BJ (cell line): ENCODE data around the gene GLCCI1. TPM values are rescaled to one million over a fixed set of nuclear protein-coding genes. Genes with fewer than 3 reads are reported as not detected.

Experiments used
- CTCF ChIA-PET: fragments of 350-600 bp; formaldehyde crosslinking; extraction: SDS; loops from one replicate; lab custom pipeline; 2021; ENCODE audit warnings: antibody characterized with exemption, inconsistent platforms; lab: Yijun Ruan, JAX
- POLR2A ChIA-PET: fragments of 300-600 bp; sonication (Branson Sonifier 250); formaldehyde crosslinking; extraction: SDS; loops from one replicate; lab custom pipeline; 2021; ENCODE audit warnings: antibody characterized with exemption; lab: Charles Lee
- DNase-seq: peaks from one replicate; pipeline ENCODE4 v3.0.0-alpha.2; 2011; ENCODE audit warnings: low read depth
- H3K27me3 ChIP-seq: 2 replicates; pipeline ENCODE4 v1.6.0; 2011; ENCODE audit warnings: low read length; ENCODE audit not compliant: control insufficient read depth, insufficient read depth
- H3K36me3 ChIP-seq: 2 replicates; pipeline ENCODE4 v1.5.1; 2011; ENCODE audit warnings: low read length; ENCODE audit not compliant: control insufficient read depth, insufficient read depth
- H3K4me3 ChIP-seq: 2 replicates; pipeline ENCODE4 v1.5.1; 2011; ENCODE audit warnings: low read depth, mild to moderate bottlenecking, control low read depth, low read length
- CTCF ChIP-seq: IDR thresholded peaks from 2 replicates; pipeline ENCODE4 v1.5.1; 2011; ENCODE audit warnings: low read depth, mild to moderate bottlenecking, control low read depth, inconsistent platforms, low read length, moderate library complexity; ENCODE audit not compliant: insufficient read depth
- polyA plus RNA-seq: library from polyadenylated mRNA; depleted of rRNA; stranded (reverse); fragments of >200 nt; gene quantifications from 2 replicates; pipeline ENCODE4 v1.2.3, GENCODE V29; 2011

Gene GLCCI1
- polyA plus RNA-seq, 1 experiment, result 11.2 TPM

GRCh38 chr7:7933915-7934526, 34.6 kb upstream of the GLCCI1 start:
- POLR2A ChIA-PET, result no interaction called here
- DNase-seq, result no peak
- CTCF ChIA-PET, result no interaction called here

GRCh38 chr7:7934945-7935344, 33.7 kb upstream of the GLCCI1 start:
- ChIA-PET POLR2A (no interaction called here), CTCF (interaction anchor here (0.6 kb wide), 1 partner anchor 28 kb away, joined by 3 read pairs; no protein-coding TSS in a partner anchor)
- Histone ChIP-seq H3K27me3 (no peaks in the 10 kb centered on the region), H3K4me3 (no peak overlapping the region), H3K36me3 (no peaks in the 10 kb centered on the region)
- no peak for TF ChIP-seq CTCF
- DNase-seq, result no peak

More at GRCh38 chr7:7933915-7934526, 34.6 kb upstream of the GLCCI1 start:
- no peaks in the 10 kb centered on the region for H3K27me3 ChIP-seq
- H3K36me3 ChIP-seq, result no peaks in the 10 kb centered on the region
- no peak for TF ChIP-seq CTCF
- no peak overlapping the region for H3K4me3 ChIP-seq

GRCh38 chr7:7938471-7938870, 30.1 kb upstream of the GLCCI1 start:
- no peak overlapping the region for H3K4me3 ChIP-seq
- no peaks in the 10 kb centered on the region for H3K27me3 ChIP-seq
- DNase-seq, result no peak
- CTCF ChIA-PET, result interaction anchor here (1.8 kb wide), 1 partner anchor 10 kb away, joined by 6 read pairs; no protein-coding TSS in a partner anchor
- TF ChIP-seq CTCF, result no peak
- POLR2A ChIA-PET, result no interaction called here
- no peaks in the 10 kb centered on the region for H3K36me3 ChIP-seq

- TF ChIP-seq CTCF, result no peak
- ChIA-PET POLR2A (no interaction called here), CTCF (interaction anchor here (1.0 kb wide), 1 partner anchor 25 kb away, joined by 3 read pairs; no protein-coding TSS in a partner anchor)
- H3K36me3 ChIP-seq, result no peaks in the 10 kb centered on the region
- no peak for DNase-seq
- no peak overlapping the region for H3K4me3 ChIP-seq
- no peaks in the 10 kb centered on the region for H3K27me3 ChIP-seq
These were observed 24.6 kb upstream of the GLCCI1 start for GRCh38 chr7:7943951-7944350.

- no peaks in the 10 kb centered on the region for H3K27me3 ChIP-seq
- no peak overlapping the region for H3K4me3 ChIP-seq
- ChIA-PET CTCF (interaction anchor here (1.0 kb wide), 1 partner anchor 25 kb away, joined by 3 read pairs; no protein-coding TSS in a partner anchor), POLR2A (no interaction called here)
- H3K36me3 ChIP-seq, result no peaks in the 10 kb centered on the region
- TF ChIP-seq CTCF, result no peak
- DNase-seq, result no peak
These were observed 23.8 kb upstream of the GLCCI1 start for GRCh38 chr7:7944619-7945282.
